ENCODE results near the gene DIP2A. TPM values are rescaled to one million over a fixed set of nuclear protein-coding genes. Genes with fewer than 3 reads are reported as not detected.

DIP2A gene
- total RNA-seq, 2 experiments from 2014 or later, result 61.2 to 66.1 TPM

DNA sequence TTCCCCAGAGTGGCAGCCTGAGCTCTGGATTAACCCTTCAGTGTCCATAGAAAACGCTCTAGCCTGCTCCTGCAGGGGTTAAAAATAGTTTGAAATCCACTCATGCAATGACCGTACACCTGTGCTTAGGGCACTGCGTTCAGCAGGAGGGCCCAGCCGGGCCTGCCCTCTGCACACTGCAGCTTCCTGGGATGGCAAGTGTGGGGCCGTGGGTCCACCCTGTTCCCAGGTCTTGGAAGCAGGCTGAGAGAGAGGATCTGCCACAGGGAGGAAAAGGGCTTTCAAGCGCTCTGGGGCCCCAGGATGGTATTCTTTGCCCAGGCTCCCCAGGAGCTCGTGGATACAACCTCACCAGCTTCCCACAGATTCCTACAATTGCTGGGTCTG lies 147.7 kb downstream of the DIP2A start:
- DNase-seq (no peak), ATAC-seq (ENCODE audit: poor library complexity) (no peak)
- TF ChIP-seq, protein P1, sequence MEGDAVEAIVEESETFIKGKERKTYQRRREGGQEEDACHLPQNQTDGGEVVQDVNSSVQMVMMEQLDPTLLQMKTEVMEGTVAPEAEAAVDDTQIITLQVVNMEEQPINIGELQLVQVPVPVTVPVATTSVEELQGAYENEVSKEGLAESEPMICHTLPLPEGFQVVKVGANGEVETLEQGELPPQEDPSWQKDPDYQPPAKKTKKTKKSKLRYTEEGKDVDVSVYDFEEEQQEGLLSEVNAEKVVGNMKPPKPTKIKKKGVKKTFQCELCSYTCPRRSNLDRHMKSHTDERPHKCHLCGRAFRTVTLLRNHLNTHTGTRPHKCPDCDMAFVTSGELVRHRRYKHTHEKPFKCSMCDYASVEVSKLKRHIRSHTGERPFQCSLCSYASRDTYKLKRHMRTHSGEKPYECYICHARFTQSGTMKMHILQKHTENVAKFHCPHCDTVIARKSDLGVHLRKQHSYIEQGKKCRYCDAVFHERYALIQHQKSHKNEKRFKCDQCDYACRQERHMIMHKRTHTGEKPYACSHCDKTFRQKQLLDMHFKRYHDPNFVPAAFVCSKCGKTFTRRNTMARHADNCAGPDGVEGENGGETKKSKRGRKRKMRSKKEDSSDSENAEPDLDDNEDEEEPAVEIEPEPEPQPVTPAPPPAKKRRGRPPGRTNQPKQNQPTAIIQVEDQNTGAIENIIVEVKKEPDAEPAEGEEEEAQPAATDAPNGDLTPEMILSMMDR (IDR thresholded peaks at IDR 0.05), result no peak
- no peaks in the 10 kb centered on the region for H3K27me3 Mint-ChIP-seq
- intact Hi-C loops (cut with DNase I, micrococcal nuclease), result loop anchor here in 1 of 2 experiments (2.0 kb wide), 1 partner anchor 16 kb away; no protein-coding TSS in a partner anchor
- no peaks in the 10 kb centered on the region for H3K36me3 ChIP-seq (ENCODE audit: insufficient read depth, low read length)
- peaks cover 2% of the 10 kb centered on the region for H3K9me3 Mint-ChIP-seq
- H3K4me1 Mint-ChIP-seq (ENCODE audit: low read depth), result peaks cover 57% of the 10 kb centered on the region
- peaks cover 30% of the 10 kb centered on the region for H3K4me1 ChIP-seq (ENCODE audit: insufficient read depth, low read length)
- peak overlapping the region; percentile 64 for H3K27ac Mint-ChIP-seq
- peaks cover 4% of the 10 kb centered on the region for H3K36me3 Mint-ChIP-seq (ENCODE audit: low read depth)
- peak overlapping the region; percentile 38 for H3K4me3 Mint-ChIP-seq
- ChIA-PET CTCF (no interaction called here), POLR2A (interaction anchor here (0.9 to 2.9 kb wide), 4 partner anchors 9 to 54 kb away, joined by 3 to 18 read pairs (median 11); partner anchors contain the start of gene PRMT2)
- no peak overlapping the region for H3K4me3 ChIP-seq (ENCODE audit: low read length)
- peaks cover 6 to 16% of the 10 kb centered on the region in 2 experiments for H3K9me3 ChIP-seq (ENCODE audit: control insufficient read depth in 1 of 2, insufficient read depth in 1 of 2, low read length in 2 of 2)
- H3K27ac ChIP-seq (ENCODE audit: low read depth in 1 of 2, low read length in 2 of 2), result peak overlapping the region in 1 of 2 donors; percentile 11
- no peaks in the 10 kb centered on the region for H3K27me3 ChIP-seq (ENCODE audit: control insufficient read depth in 1 of 2, insufficient read depth in 2 of 2, low read length in 2 of 2)

DNA sequence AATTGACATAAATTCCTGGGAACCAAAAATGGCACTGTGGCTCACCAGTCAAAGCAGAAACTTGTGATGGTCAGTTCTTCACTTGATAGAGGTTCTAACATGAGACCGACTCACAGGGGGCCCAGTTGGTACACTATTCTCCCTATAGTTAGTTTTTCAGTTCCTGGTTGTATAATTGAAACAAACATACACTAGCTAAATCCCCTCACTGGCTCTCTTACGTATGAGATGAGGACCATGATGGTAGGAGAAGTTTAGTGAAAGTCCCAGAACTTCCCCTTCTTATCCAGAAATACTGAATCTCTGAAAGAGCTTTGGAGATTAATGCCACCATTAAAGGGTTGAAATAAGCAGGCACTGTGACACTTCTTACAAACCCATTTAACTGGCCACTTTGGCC lies 148.9 kb downstream of the DIP2A start:
- ChIA-PET CTCF (interaction anchor here (0.9 to 1.4 kb wide), 2 partner anchors 32 to 114 kb away, joined by 3 read pairs; no protein-coding TSS in a partner anchor), POLR2A (interaction anchor here (0.9 to 2.5 kb wide), 6 partner anchors 12 to 76 kb away, joined by 3 to 10 read pairs (median 4); partner anchors contain the start of gene PRMT2)
- peak overlapping the region; percentile 64 for H3K27ac Mint-ChIP-seq
- TF ChIP-seq, protein P1 (IDR thresholded peaks at IDR 0.05), result no peak
- peaks cover 11% of the 10 kb centered on the region for H3K36me3 Mint-ChIP-seq (ENCODE audit: low read depth)
- peaks cover 54% of the 10 kb centered on the region for H3K4me1 Mint-ChIP-seq (ENCODE audit: low read depth)
- peaks cover 30% of the 10 kb centered on the region for H3K4me1 ChIP-seq (ENCODE audit: insufficient read depth, low read length)
- H3K27me3 Mint-ChIP-seq, result no peaks in the 10 kb centered on the region
- peaks cover 6 to 16% of the 10 kb centered on the region in 2 experiments for H3K9me3 ChIP-seq (ENCODE audit: control insufficient read depth in 1 of 2, insufficient read depth in 1 of 2, low read length in 2 of 2)
- no peak overlapping the region for H3K4me3 Mint-ChIP-seq
- intact Hi-C loops (cut with DNase I, micrococcal nuclease), result loop anchor here in 1 of 2 experiments (2.0 kb wide), 1 partner anchor 15 kb away; no protein-coding TSS in a partner anchor
- H3K36me3 ChIP-seq (ENCODE audit: insufficient read depth, low read length), result no peaks in the 10 kb centered on the region
- no peak overlapping the region for H3K4me3 ChIP-seq (ENCODE audit: low read length)
- H3K9me3 Mint-ChIP-seq, result peaks cover 2% of the 10 kb centered on the region
- no peaks in the 10 kb centered on the region for H3K27me3 ChIP-seq (ENCODE audit: control insufficient read depth in 1 of 2, insufficient read depth in 2 of 2, low read length in 2 of 2)
- ATAC-seq (ENCODE audit: poor library complexity) (no peak), DNase-seq (no peak)
- H3K27ac ChIP-seq (ENCODE audit: low read depth in 1 of 2, low read length in 2 of 2), result no peak overlapping the region

DNA sequence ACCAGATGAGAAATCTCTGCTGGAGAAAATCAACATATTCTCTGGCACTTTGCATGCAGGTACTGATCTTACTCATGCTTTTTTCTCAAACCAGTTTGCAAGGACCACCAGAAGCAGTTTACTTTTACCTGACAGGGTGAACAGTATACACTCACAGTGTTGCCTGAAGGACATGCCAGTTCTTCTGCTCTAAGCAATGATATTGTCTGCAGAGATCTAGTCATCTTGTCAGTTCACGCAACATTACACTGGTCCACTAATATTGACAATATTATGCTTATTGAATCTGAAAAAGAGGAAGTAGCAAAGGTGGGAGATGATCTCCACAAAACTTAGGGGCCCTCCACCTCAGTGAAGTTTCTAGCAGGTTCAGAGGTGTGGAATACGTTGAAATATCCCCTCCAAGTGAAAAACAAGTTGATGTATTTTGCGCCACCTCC lies 150.0 kb downstream of the DIP2A start:
- TF ChIP-seq, protein P1 (IDR thresholded peaks at IDR 0.05), result no peak
- Mint-ChIP-seq H3K9me3 (peaks cover 2% of the 10 kb centered on the region), H3K4me1 (ENCODE audit: low read depth) (peaks cover 52% of the 10 kb centered on the region), H3K27me3 (no peaks in the 10 kb centered on the region), H3K27ac (no peak overlapping the region), H3K4me3 (no peak overlapping the region), H3K36me3 (ENCODE audit: low read depth) (peaks cover 11% of the 10 kb centered on the region)
- ChIA-PET CTCF (interaction anchor here (1.4 kb wide), 1 partner anchor 31 kb away, joined by 3 read pairs; no protein-coding TSS in a partner anchor), POLR2A (interaction anchor here (0.9 to 2.5 kb wide), 6 partner anchors 13 to 77 kb away, joined by 3 to 10 read pairs (median 4); partner anchors contain the start of gene PRMT2)
- no peaks in the 10 kb centered on the region for H3K36me3 ChIP-seq (ENCODE audit: insufficient read depth, low read length)
- ATAC-seq (ENCODE audit: poor library complexity) (no peak), DNase-seq (no peak)
- no peak overlapping the region for H3K27ac ChIP-seq (ENCODE audit: low read depth in 1 of 2, low read length in 2 of 2)
- H3K4me3 ChIP-seq (ENCODE audit: low read length), result no peak overlapping the region
- H3K9me3 ChIP-seq (ENCODE audit: control insufficient read depth in 1 of 2, insufficient read depth in 1 of 2, low read length in 2 of 2), result peaks cover 6 to 16% of the 10 kb centered on the region in 2 experiments
- H3K27me3 ChIP-seq (ENCODE audit: control insufficient read depth in 1 of 2, insufficient read depth in 2 of 2, low read length in 2 of 2), result no peaks in the 10 kb centered on the region
- peaks cover 30% of the 10 kb centered on the region for H3K4me1 ChIP-seq (ENCODE audit: insufficient read depth, low read length)
- intact Hi-C loops (cut with DNase I, micrococcal nuclease), result no loop called here
